ENCODE data around the gene FBXL16. TPM values are rescaled to one million over a fixed set of nuclear protein-coding genes. Genes with fewer than 3 reads are reported as not detected.
A peak's percentile ranks its signal among the peaks of the same experiment; 100 is the strongest.

Gene FBXL16
- total RNA-seq, 4 donors from 2014 or later, result 13.7 to 23.1 (median 17.9) TPM

DNA sequence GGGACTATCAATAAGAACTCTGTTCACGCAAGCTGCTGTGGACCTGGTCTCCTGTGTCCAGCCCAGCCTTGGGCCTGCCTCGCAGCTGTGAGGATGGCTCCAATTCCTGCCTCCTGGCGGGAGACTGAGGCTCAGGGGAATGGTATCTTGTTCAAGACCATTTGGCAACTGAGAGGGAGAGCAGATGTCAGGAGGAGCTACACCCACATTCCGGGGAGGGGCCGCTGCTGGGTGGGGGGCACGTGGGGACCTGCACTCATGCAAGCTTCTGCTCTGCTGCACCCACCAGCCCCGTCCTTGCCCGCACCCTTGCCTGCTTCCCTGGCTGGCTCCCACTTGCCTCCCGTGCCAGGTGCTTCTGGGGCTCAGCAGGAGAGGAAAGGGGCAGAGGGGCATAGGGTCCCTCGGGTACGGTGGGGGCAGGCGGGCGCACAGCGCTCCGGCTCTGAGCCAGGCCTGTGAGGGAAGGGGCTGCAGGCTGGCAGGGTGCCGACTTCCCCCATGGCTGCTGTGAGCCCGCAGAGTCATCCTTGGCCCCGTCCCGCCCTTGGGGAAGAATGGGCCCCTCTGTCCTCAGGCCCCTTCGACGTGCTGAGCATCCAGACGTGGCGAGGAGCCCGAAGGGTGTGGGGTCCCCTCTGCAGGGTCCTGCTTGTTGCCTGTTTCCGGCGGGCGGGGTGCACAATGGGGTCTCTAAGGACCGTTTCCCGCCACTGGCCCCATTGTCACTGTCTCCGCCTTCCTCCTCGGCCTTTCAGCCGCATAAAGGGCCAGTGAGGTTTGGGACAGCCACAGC lies 12.0 kb upstream of the FBXL16 start:
- no peaks in the 10 kb centered on the region for H3K9me3 ChIP-seq
- no peak overlapping the region for H3K27ac ChIP-seq
- peaks cover 48% of the 10 kb centered on the region for H3K4me1 ChIP-seq
- peaks cover 40% of the 10 kb centered on the region for H3K27me3 ChIP-seq
- TF ChIP-seq, protein P1, sequence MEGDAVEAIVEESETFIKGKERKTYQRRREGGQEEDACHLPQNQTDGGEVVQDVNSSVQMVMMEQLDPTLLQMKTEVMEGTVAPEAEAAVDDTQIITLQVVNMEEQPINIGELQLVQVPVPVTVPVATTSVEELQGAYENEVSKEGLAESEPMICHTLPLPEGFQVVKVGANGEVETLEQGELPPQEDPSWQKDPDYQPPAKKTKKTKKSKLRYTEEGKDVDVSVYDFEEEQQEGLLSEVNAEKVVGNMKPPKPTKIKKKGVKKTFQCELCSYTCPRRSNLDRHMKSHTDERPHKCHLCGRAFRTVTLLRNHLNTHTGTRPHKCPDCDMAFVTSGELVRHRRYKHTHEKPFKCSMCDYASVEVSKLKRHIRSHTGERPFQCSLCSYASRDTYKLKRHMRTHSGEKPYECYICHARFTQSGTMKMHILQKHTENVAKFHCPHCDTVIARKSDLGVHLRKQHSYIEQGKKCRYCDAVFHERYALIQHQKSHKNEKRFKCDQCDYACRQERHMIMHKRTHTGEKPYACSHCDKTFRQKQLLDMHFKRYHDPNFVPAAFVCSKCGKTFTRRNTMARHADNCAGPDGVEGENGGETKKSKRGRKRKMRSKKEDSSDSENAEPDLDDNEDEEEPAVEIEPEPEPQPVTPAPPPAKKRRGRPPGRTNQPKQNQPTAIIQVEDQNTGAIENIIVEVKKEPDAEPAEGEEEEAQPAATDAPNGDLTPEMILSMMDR (IDR thresholded peaks at IDR 0.05), result no peak
- no peak for TF ChIP-seq POLR2A (IDR thresholded peaks at IDR 0.05)
- no peak for TF ChIP-seq POLR2AphosphoS5 (IDR thresholded peaks at IDR 0.05)
- no peak for TF ChIP-seq EP300 (IDR thresholded peaks at IDR 0.05)
- WGBS, result 72% methylated on average over 7 of the region's 32 CpGs
- no peak for DNase-seq (ENCODE audit: low spot score in 2 of 2)
- no peak overlapping the region for H3K4me3 ChIP-seq
- no peaks in the 10 kb centered on the region for H3K36me3 ChIP-seq

DNA sequence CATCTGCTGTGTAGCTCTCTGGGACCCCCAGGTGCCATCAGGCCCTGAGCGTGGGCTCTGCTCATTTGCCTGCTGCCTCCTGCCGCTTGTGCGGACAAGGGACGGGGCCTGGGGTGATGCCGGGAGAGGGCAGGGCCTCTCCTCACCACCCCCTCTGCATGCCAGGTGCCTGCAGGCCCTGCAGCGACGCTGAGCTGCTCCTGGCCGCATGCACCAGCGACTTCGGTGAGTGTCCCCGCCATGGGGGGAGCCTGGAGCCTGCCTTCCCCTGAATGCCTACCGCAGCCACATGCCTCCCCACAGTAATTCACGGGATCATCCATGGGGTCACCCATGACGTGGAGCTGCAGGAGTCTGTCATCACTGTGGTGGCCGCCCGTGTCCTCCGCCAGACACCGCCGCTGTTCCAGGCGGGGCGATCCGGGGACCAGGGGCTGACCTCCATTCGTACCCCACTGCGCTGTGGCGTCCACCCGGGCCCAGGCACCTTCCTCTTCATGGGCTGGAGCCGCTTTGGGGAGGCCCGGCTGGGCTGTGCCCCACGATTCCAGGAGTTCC lies 11.2 kb upstream of the FBXL16 start:
- no peak overlapping the region for H3K4me3 ChIP-seq
- no CpG with 5 or more reads among the region's 29 CpGs for WGBS

DNA sequence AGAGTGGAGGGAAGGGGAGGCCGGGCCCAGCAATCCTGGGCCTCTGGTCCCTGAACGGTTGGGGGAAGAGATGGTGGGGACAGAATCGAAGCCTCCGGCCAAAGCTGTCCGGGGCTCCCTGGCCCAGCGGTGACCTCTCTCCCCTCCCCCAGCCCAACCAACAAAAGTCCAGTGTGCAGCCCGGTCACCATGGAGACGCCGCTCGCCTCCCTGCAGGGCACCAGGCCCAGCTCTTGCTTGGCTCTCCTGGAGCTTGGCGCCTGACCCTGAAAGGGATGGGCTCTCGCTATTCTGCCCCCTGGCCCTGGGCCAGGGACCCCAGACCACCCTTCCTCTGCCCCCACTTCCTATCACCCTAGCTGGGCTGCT lies 10.6 kb upstream of the FBXL16 start:
- DNase-seq (ENCODE audit: low spot score in 2 of 2), result no peak
- WGBS, result no CpG with 5 or more reads among the region's 12 CpGs
- no peak overlapping the region for H3K27ac ChIP-seq

More for the DNA sequence above, 11.2 kb upstream of the FBXL16 start:
- DNase-seq (ENCODE audit: low spot score in 2 of 2), result no peak
- Histone ChIP-seq H3K27me3 (peaks cover 40% of the 10 kb centered on the region), H3K9me3 (no peaks in the 10 kb centered on the region), H3K27ac (no peak overlapping the region), H3K36me3 (no peaks in the 10 kb centered on the region), H3K4me1 (peaks cover 44% of the 10 kb centered on the region)
- no peak for TF ChIP-seq POLR2A (IDR thresholded peaks at IDR 0.05)
- TF ChIP-seq EP300 (IDR thresholded peaks at IDR 0.05), result no peak
- no peak for TF ChIP-seq POLR2AphosphoS5 (IDR thresholded peaks at IDR 0.05)
- TF ChIP-seq, protein P1 (IDR thresholded peaks at IDR 0.05), result no peak

DNA sequence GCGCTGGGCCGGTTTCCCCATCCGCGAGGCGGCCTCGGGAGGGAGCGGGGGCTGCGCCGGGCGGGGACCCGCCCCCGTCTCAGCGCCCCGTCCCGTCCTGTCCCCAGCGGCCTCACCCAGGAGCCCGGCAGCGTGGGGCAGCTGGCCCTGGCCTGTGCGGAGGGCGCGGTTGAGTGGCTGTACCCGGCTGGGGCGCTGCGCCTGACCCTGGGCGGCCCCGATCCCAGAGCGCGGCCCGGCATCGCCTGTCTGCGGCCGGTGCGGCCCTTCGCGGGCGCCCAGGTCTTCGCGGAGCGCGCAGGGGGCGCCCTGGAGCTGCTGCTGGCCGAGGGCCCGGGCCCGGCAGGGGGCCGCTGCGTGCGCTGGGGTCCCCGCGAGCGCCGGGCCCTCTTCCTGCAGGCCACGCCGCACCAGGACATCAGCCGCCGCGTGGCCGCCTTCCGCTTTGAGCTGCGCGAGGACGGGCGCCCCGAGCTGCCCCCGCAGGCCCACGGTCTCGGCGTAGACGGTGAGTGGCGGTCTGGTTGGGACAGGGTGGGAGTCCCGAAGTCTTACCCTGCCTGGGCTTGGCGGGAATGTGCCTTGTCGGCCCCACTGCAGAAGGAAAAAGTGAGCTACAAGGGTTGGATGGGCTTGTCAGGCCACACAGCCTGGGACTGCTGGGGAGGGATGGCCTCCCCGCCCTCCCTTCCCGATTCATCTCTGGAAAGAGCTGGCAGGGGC lies 10.0 kb upstream of the FBXL16 start:
- Histone ChIP-seq H3K4me3 (peak overlapping the region; percentile 76), H3K27me3 (peaks cover 52% of the 10 kb centered on the region), H3K4me1 (peaks cover 35% of the 10 kb centered on the region), H3K36me3 (no peaks in the 10 kb centered on the region), H3K27ac (no peak overlapping the region), H3K9me3 (no peaks in the 10 kb centered on the region)
- DNase-seq (ENCODE audit: low spot score in 2 of 2), result no peak
- 4% methylated on average over 8 of the region's 74 CpGs for WGBS
- TF ChIP-seq, protein P1 (IDR thresholded peaks at IDR 0.05), result no peak
- TF ChIP-seq EP300 (IDR thresholded peaks at IDR 0.05) (no peak), POLR2AphosphoS5 (IDR thresholded peaks at IDR 0.05) (no peak), POLR2A (IDR thresholded peaks at IDR 0.05) (no peak)

More for the DNA sequence above, 10.6 kb upstream of the FBXL16 start:
- H3K4me1 ChIP-seq, result peaks cover 40% of the 10 kb centered on the region
- H3K4me3 ChIP-seq, result peak overlapping the region; percentile 76
- H3K9me3 ChIP-seq, result no peaks in the 10 kb centered on the region
- H3K27me3 ChIP-seq, result peaks cover 46% of the 10 kb centered on the region
- H3K36me3 ChIP-seq, result no peaks in the 10 kb centered on the region
- TF ChIP-seq, protein P1 (IDR thresholded peaks at IDR 0.05), result no peak
- no peak for TF ChIP-seq POLR2A (IDR thresholded peaks at IDR 0.05)

Measured in suprapubic skin (tissue), 4 donors.